ENCODE data around the gene APOL4. TPM values are rescaled to one million over a fixed set of nuclear protein-coding genes. Genes with fewer than 3 reads are reported as not detected.

APOL4 gene
- total and polyA plus RNA-seq, 3 experiments from 2014 or later = 0.42 to 0.46 TPM; not detected in 1

DNA sequence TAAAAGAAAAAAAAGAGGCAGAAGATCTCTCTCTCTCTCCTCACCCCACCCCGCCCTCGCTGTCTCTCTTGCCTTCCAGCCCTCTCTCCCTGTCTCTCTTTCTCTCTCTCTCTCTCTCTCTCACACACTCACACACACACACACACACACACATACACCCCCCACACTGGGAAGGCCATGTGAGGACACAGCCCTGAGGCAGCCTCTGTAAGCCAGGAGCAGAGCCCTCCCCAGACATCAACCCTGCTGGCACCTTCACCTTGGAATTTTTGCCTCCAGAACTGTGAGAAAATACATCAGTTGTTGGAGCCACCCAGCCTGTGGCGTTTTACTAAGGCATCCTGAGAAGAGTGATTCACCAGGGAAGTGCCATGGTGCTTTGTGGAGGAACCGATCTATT is 55.7 kb downstream of the APOL4 start:
- POLR2A ChIA-PET = no interaction called here
- Histone ChIP-seq H3K27ac (ENCODE audit: low read depth, low read length) (no peak overlapping the region), H3K27me3 (ENCODE audit: insufficient read depth, low read length, poor library complexity, severe bottlenecking) (no peaks in the 10 kb centered on the region), H3K9me3 (ENCODE audit: low read length) (no peaks in the 10 kb centered on the region), H3K4me3 (ENCODE audit: low read length) (no peak overlapping the region), H3K4me1 (ENCODE audit: insufficient read depth, low read length) (peaks cover 16% of the 10 kb centered on the region), H3K36me3 (ENCODE audit: insufficient read depth, low read length) (peaks cover 68% of the 10 kb centered on the region)
- Mint-ChIP-seq H3K9me3 (no peaks in the 10 kb centered on the region), H3K27ac (peak overlapping the region in 7 of 8 donors; percentile 38 to 98 (median 80)), H3K4me3 (no peak overlapping the region), H3K4me1 (peaks cover 49 to 67% (median 53%) of the 10 kb centered on the region in 3 donors), H3K27me3 (no peaks in the 10 kb centered on the region), H3K36me3 (peaks cover 5 to 94% (median 24%) of the 10 kb centered on the region in 3 donors)
- no peak for DNase-seq
- CTCF ChIA-PET = interaction anchor here (1.4 to 2.3 kb wide), 4 partner anchors 20 to 37 kb away, joined by 3 to 15 read pairs (median 5); no protein-coding TSS in a partner anchor

- Mint-ChIP-seq H3K9me3 (no peaks in the 10 kb centered on the region), H3K36me3 (peaks cover 3 to 96% (median 24%) of the 10 kb centered on the region in 3 donors), H3K4me3 (no peak overlapping the region), H3K27me3 (no peaks in the 10 kb centered on the region), H3K4me1 (peaks cover 43 to 62% (median 45%) of the 10 kb centered on the region in 3 donors), H3K27ac (peak overlapping the region; percentile 14 to 98 (median 84))
- DNase-seq = peak in 2 of 5 donors; percentile 26 to 46
- POLR2A ChIA-PET = interaction anchor here (0.7 to 0.8 kb wide), 3 partner anchors 15 to 180 kb away, joined by 3 to 11 read pairs (median 5); no protein-coding TSS in a partner anchor
- peaks cover 69% of the 10 kb centered on the region for H3K36me3 ChIP-seq (ENCODE audit: insufficient read depth, low read length)
- H3K4me3 ChIP-seq (ENCODE audit: low read length) = no peak overlapping the region
- H3K27ac ChIP-seq (ENCODE audit: low read depth, low read length) = no peak overlapping the region
- H3K4me1 ChIP-seq (ENCODE audit: insufficient read depth, low read length) = peaks cover 7% of the 10 kb centered on the region
- CTCF ChIA-PET = interaction anchor here (1.0 to 2.3 kb wide), 8 partner anchors 13 to 67 kb away, joined by 3 to 15 read pairs (median 4); partner anchors contain the start of gene APOL3
- H3K27me3 ChIP-seq (ENCODE audit: insufficient read depth, low read length, poor library complexity, severe bottlenecking) = no peaks in the 10 kb centered on the region
- no peaks in the 10 kb centered on the region for H3K9me3 ChIP-seq (ENCODE audit: low read length)
These were observed 56.6 kb downstream of the APOL4 start for GRCh38 chr22:36144886-36145541.

DNA sequence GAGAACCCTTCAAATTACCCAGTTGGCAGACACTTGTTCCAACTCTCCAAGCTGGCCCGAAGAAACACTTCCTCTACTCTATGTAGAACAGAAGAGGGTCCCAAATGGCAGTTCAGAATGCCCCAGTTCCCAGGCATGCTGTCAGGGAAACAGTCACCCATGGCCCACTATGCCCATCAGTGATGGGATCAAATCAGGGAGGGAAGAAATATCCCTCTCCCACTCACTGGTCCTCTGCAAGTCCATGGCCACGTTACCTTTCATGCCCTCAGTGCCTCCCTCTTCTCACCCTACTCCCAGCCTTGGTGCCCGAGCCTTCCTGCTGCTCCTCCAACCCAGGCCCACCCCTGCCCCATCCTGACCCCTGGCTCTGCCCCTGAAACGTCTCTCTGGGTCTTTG is 57.7 kb downstream of the APOL4 start:
- Histone ChIP-seq H3K9me3 (ENCODE audit: low read length) (no peaks in the 10 kb centered on the region), H3K4me3 (ENCODE audit: low read length) (no peak overlapping the region), H3K27me3 (ENCODE audit: insufficient read depth, low read length, poor library complexity, severe bottlenecking) (no peaks in the 10 kb centered on the region), H3K27ac (ENCODE audit: low read depth, low read length) (no peak overlapping the region), H3K36me3 (ENCODE audit: insufficient read depth, low read length) (peaks cover 61% of the 10 kb centered on the region), H3K4me1 (ENCODE audit: insufficient read depth, low read length) (peaks cover 1% of the 10 kb centered on the region)
- H3K4me3 Mint-ChIP-seq = peak overlapping the region in 1 of 7 donors; percentile 50
- H3K27ac Mint-ChIP-seq = peak overlapping the region in 7 of 8 donors; percentile 18 to 98 (median 81)
- no peaks in the 10 kb centered on the region for H3K9me3 Mint-ChIP-seq
- POLR2A ChIA-PET = no interaction called here
- H3K4me1 Mint-ChIP-seq = peaks cover 35 to 56% (median 37%) of the 10 kb centered on the region in 3 donors
- CTCF ChIA-PET = interaction anchor here (1.8 to 3.3 kb wide), 3 partner anchors 17 to 36 kb away, joined by 3 to 15 read pairs (median 14); partner anchors contain the start of gene APOL3
- DNase-seq = no peak
- H3K27me3 Mint-ChIP-seq = peaks cover 0 to under 1% of the 10 kb centered on the region in 2 donors
- H3K36me3 Mint-ChIP-seq = peaks cover 0 to 94% (median 23%) of the 10 kb centered on the region in 3 donors

DNA sequence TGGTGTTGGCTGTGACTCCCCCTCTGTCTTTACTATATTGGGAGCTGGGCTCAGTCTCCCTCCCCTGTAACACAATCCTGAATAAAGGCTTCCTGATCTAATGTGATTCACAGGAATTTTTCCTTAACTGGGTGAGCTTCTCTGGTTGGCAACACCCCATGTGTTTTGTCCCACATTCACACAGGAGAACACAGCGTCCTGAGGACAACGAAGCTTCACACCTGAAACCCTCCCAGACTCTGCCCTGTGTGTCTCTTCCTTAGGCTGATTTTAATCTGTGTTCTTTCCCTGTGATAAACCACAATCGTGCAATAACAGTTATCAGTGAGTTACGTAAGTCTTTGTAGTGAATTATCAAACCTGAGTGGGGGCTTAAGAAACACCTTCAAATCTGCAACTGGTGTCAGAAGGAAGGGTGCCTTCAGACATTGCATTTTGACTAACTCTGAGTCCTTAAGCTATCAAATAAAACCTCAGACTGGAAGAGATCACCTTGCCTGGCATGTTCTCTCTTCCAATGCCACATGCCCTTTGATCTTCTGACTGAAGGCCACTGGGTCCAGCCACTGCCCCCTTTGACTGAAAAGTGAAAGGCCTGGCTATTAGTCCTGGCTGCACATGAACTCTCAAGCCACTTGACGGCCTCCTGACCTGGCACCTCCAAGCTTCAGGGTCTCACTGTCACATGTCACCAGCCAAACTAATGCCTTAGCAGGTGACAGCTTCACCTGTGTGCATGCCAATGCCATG is 58.4 kb downstream of the APOL4 start:
- peaks cover 56% of the 10 kb centered on the region for H3K36me3 ChIP-seq (ENCODE audit: insufficient read depth, low read length)
- Mint-ChIP-seq H3K4me1 (peaks cover 34 to 51% (median 36%) of the 10 kb centered on the region in 3 donors), H3K9me3 (no peaks in the 10 kb centered on the region)

GRCh38 chr22:36141481-36141880 is 60.1 kb downstream of the APOL4 start:
- no peak overlapping the region for H3K4me3 ChIP-seq (ENCODE audit: low read length)
- H3K36me3 ChIP-seq (ENCODE audit: insufficient read depth, low read length) = peaks cover 41% of the 10 kb centered on the region
- no peaks in the 10 kb centered on the region for H3K9me3 ChIP-seq (ENCODE audit: low read length)
- Mint-ChIP-seq H3K36me3 (peaks cover 0 to 72% (median 20%) of the 10 kb centered on the region in 3 donors), H3K27me3 (peaks cover 0 to 1% of the 10 kb centered on the region in 2 donors), H3K4me1 (peaks cover 27 to 41% (median 31%) of the 10 kb centered on the region in 3 donors), H3K27ac (peak overlapping the region in 3 of 8 donors; percentile 56 to 98 (median 74)), H3K9me3 (no peaks in the 10 kb centered on the region), H3K4me3 (no peak overlapping the region)
- no peak for DNase-seq
- ChIA-PET CTCF (interaction anchor here (0.9 to 3.3 kb wide), 4 partner anchors 17 to 76 kb away, joined by 3 to 14 read pairs (median 5); no protein-coding TSS in a partner anchor), POLR2A (no interaction called here)
- H3K4me1 ChIP-seq (ENCODE audit: insufficient read depth, low read length) = no peaks in the 10 kb centered on the region
- no peak overlapping the region for H3K27ac ChIP-seq (ENCODE audit: low read depth, low read length)
- H3K27me3 ChIP-seq (ENCODE audit: insufficient read depth, low read length, poor library complexity, severe bottlenecking) = no peaks in the 10 kb centered on the region

More for the DNA sequence above, 58.4 kb downstream of the APOL4 start:
- CTCF ChIA-PET = interaction anchor here (0.8 to 3.3 kb wide), 5 partner anchors 18 to 343 kb away, joined by 3 to 14 read pairs (median 3); partner anchors contain the start of gene APOL3
- Histone ChIP-seq H3K9me3 (ENCODE audit: low read length) (no peaks in the 10 kb centered on the region), H3K27me3 (ENCODE audit: insufficient read depth, low read length, poor library complexity, severe bottlenecking) (no peaks in the 10 kb centered on the region), H3K27ac (ENCODE audit: low read depth, low read length) (no peak overlapping the region), H3K4me1 (ENCODE audit: insufficient read depth, low read length) (no peaks in the 10 kb centered on the region), H3K4me3 (ENCODE audit: low read length) (no peak overlapping the region)
- DNase-seq = no peak
- POLR2A ChIA-PET = no interaction called here
- H3K36me3 Mint-ChIP-seq = peaks cover 0 to 90% (median 20%) of the 10 kb centered on the region in 3 donors
- peak overlapping the region in 1 of 7 donors; percentile 18 for H3K4me3 Mint-ChIP-seq
- H3K27me3 Mint-ChIP-seq = peaks cover 0 to 1% of the 10 kb centered on the region in 2 donors
- peak overlapping the region; percentile 14 to 98 (median 82) for H3K27ac Mint-ChIP-seq

Other genes starting within 250 kb of the APOL4 start
- gene RBFOX2, start 173.0 kb downstream of the APOL4 start, total RNA-seq = 1 to 10 TPM; 6.1 to 7.1 TPM
- 0.86 TPM for gene RBFOX2, start 173.0 kb downstream of the APOL4 start, polyA plus RNA-seq
- 10 to 100 TPM; 43.1 to 48.3 TPM for gene APOL3, start 41.1 kb downstream of the APOL4 start, total RNA-seq
- gene APOL3, start 41.1 kb downstream of the APOL4 start, polyA plus RNA-seq = 102 TPM
- 10 to 100 TPM; 59.0 to 62.8 TPM for gene APOL2, start 37.7 kb upstream of the APOL4 start, total RNA-seq
- gene APOL2, start 37.7 kb upstream of the APOL4 start, polyA plus RNA-seq = 27.1 TPM
- gene APOL1, start 51.3 kb upstream of the APOL4 start, total RNA-seq = 10 to 100 TPM; 32.8 to 34.3 TPM
- gene APOL1, start 51.3 kb upstream of the APOL4 start, polyA plus RNA-seq = 25.6 TPM
- gene MYH9, start 186.2 kb upstream of the APOL4 start, total RNA-seq = 100 to 1,000 TPM; 680 to 684 TPM
- 425 TPM for gene MYH9, start 186.2 kb upstream of the APOL4 start, polyA plus RNA-seq

Data from CD8-positive, alpha-beta memory T cell (primary cell).